HepG2 (cell line): ENCODE data around the gene LRRIQ4. TPM values are rescaled to one million over a fixed set of nuclear protein-coding genes. Genes with fewer than 3 reads are reported as not detected.

Experiments used
- ATAC-seq: fragments of 200-7000 bp; cut with Tn5 transposase; 3 replicates; pipeline ENCODE4 v1.9.1; 2020; ENCODE audit warnings: mild to moderate bottlenecking, moderate library complexity
- BruUV-seq: library from RNA; stranded (reverse); fragments of 400-500 nt; replicated peaks from 2 replicates; lab custom pipeline; 2021; lab: Mats Ljungman, UMichigan
- CTCF ChIA-PET: fragments of 300-600 bp; formaldehyde crosslinking; extraction: SDS; loops from one replicate; lab custom pipeline; 2021; ENCODE audit warnings: low total read pairs, inconsistent platforms, low intra/inter-chr PET ratio; lab: Yijun Ruan, JAX
- POLR2A ChIA-PET: fragments of 350-600 bp; sonication (Branson Sonifier 250); formaldehyde crosslinking; loops from one replicate; lab custom pipeline; 2020; ENCODE audit warnings: antibody characterized with exemption, inconsistent platforms; lab: Yijun Ruan, JAX
- DNase-seq: peaks from one replicate; pipeline ENCODE4 v3.0.0-alpha.2; 2015; ENCODE audit warnings: low spot score
- FAIRE-seq: peaks from 3 replicates; lab custom pipeline; 2011; peaks lifted over from hg19 to GRCh38; lab: Jason Lieb, UNC
- H2AFZ ChIP-seq: one replicate; pipeline ENCODE4 v1.6.1; 2011; ENCODE audit warnings: low read length, inconsistent platforms
- H3K27ac ChIP-seq: fragments of 300-600 bp; 3 replicates; pipeline ENCODE4 v1.8.0; 2011; ENCODE audit warnings: mixed run types, mild to moderate bottlenecking, mixed read lengths, low read length, inconsistent platforms; ENCODE audit not compliant: insufficient read depth; ENCODE audit errors: extremely low read length
- H3K27me3 ChIP-seq, 2 experiments: fragments of 200-600 bp in 1 of 2; 2 replicates in 1 of 2; 3 replicates in 1 of 2; pipeline versions ENCODE4 v1.6.0 to v1.8.0; 2011; ENCODE audit warnings: low read length in 2 of 2, mild to moderate bottlenecking in 2 of 2, moderate library complexity in 2 of 2, inconsistent platforms in 1 of 2; ENCODE audit not compliant: insufficient read depth in 2 of 2, control insufficient read depth in 1 of 2
- H3K36me3 ChIP-seq, 2 experiments: fragments of 200-600 bp in 1 of 2; replicated peaks in 1 of 2; 2 replicates in 1 of 2; 3 replicates in 1 of 2; pipeline versions ENCODE4 v1.5.1 to v1.8.0; 2011; ENCODE audit warnings: low read length in 2 of 2, inconsistent platforms in 1 of 2; ENCODE audit not compliant: insufficient read depth in 2 of 2, control insufficient read depth in 1 of 2
- H3K4me1 ChIP-seq: 2 replicates; pipeline ENCODE4 v1.5.1; 2012; ENCODE audit warnings: low read length, inconsistent platforms; ENCODE audit not compliant: insufficient read depth
- H3K4me2 ChIP-seq: 2 replicates; pipeline ENCODE4 v1.6.0; 2011; ENCODE audit warnings: low read depth, low read length, inconsistent platforms
- H3K4me3 ChIP-seq, 3 experiments: fragments of 200-600 bp in 1 of 3; sonication (generic), shearing (Covaris generic) in 1 of 3; replicated peaks in 1 of 3; 2 replicates each; pipeline ENCODE4 v1.5.1; 2011 to 2016; ENCODE audit warnings: low read length in 3 of 3, inconsistent platforms in 2 of 3, low read depth in 2 of 3, mild to moderate bottlenecking in 2 of 3, control low read depth in 1 of 3, mixed read lengths in 1 of 3; ENCODE audit not compliant: insufficient read depth in 1 of 3
- H3K79me2 ChIP-seq: one replicate; pipeline ENCODE4 v1.6.1; 2011; ENCODE audit warnings: low read length, inconsistent platforms; ENCODE audit not compliant: insufficient read depth
- H3K9ac ChIP-seq: 2 replicates; pipeline ENCODE4 v1.6.0; 2011; ENCODE audit warnings: mild to moderate bottlenecking, low read depth, low read length, inconsistent platforms; ENCODE audit not compliant: insufficient read depth
- H3K9me3 ChIP-seq: 2 replicates; pipeline ENCODE4 v1.5.1; 2012; ENCODE audit warnings: mild to moderate bottlenecking, low read length
- H4K20me1 ChIP-seq: 2 replicates; pipeline ENCODE4 v1.6.0; 2011; ENCODE audit warnings: inconsistent platforms, mild to moderate bottlenecking, low read length, moderate library complexity; ENCODE audit not compliant: insufficient read depth
- ELF1 ChIP-seq: sonication (generic); formaldehyde crosslinking; IDR thresholded peaks from 2 replicates; pipeline ENCODE4 v1.4.0; 2020; ENCODE audit warnings: missing genetic modification reagents
- ETV5 ChIP-seq: IDR thresholded peaks from 2 replicates; pipeline ENCODE4 v1.6.1; 2018; ENCODE audit warnings: missing biosample characterization, missing genetic modification reagents, inconsistent platforms, borderline replicate concordance
- KDM5B ChIP-seq: sonication (generic); formaldehyde crosslinking; IDR thresholded peaks from 2 replicates; pipeline ENCODE4 v1.4.0; 2020; ENCODE audit warnings: missing genetic modification reagents, mild to moderate bottlenecking, borderline replicate concordance
- MAX ChIP-seq: IDR thresholded peaks from 2 replicates; pipeline ENCODE4 v1.6.1; 2012; ENCODE audit warnings: inconsistent platforms
- NFRKB ChIP-seq: fragments of 450-650 bp; IDR thresholded peaks from 2 replicates; pipeline ENCODE4 v1.6.1; 2017
- PRMT3 ChIP-seq: sonication (generic); formaldehyde crosslinking; IDR thresholded peaks from 2 replicates; pipeline ENCODE4 v1.8.1; 2022; ENCODE audit warnings: low read depth, mild to moderate bottlenecking, moderate library complexity, missing genetic modification reagents, borderline replicate concordance
- RBM22 ChIP-seq: fragments of 200-400 bp; formaldehyde crosslinking; optimal IDR thresholded peaks from 2 replicates; pipeline ENCODE3; 2017; ENCODE audit warnings: mild to moderate bottlenecking, low read length, moderate library complexity
- SRSF9 ChIP-seq: fragments of 200-400 bp; formaldehyde crosslinking; IDR thresholded peaks from 2 replicates; pipeline ENCODE4 v1.6.1; 2018; ENCODE audit warnings: borderline replicate concordance, mild to moderate bottlenecking, low read depth, low read length; ENCODE audit not compliant: insufficient read depth, poor library complexity, severe bottlenecking
- THAP7 ChIP-seq: sonication (generic); formaldehyde crosslinking; IDR thresholded peaks from 2 replicates; pipeline ENCODE4 v1.8.1; 2023; ENCODE audit warnings: mild to moderate bottlenecking, missing genetic modification reagents
- THAP9 ChIP-seq: sonication (generic); formaldehyde crosslinking; IDR thresholded peaks from 2 replicates; pipeline ENCODE4; 2020; ENCODE audit warnings: missing genetic modification reagents, mild to moderate bottlenecking, borderline replicate concordance
- TOPORS ChIP-seq: sonication (generic); formaldehyde crosslinking; IDR thresholded peaks from 2 replicates; pipeline ENCODE4 v1.8.0; 2023; ENCODE audit warnings: mild to moderate bottlenecking, missing genetic modification reagents
- ZNF350 ChIP-seq: sonication (generic); formaldehyde crosslinking; IDR thresholded peaks from 2 replicates; pipeline ENCODE4 v1.4.0; 2020; ENCODE audit warnings: mild to moderate bottlenecking, low read depth, missing genetic modification reagents, borderline replicate concordance
- ZNF605 ChIP-seq: sonication (generic); formaldehyde crosslinking; IDR thresholded peaks from 2 replicates; pipeline ENCODE4 v1.8.0; 2022; ENCODE audit warnings: mild to moderate bottlenecking, missing genetic modification reagents
- ZNF790 ChIP-seq: sonication (generic); formaldehyde crosslinking; IDR thresholded peaks from 2 replicates; pipeline ENCODE4 v1.8.0; 2022; ENCODE audit warnings: missing genetic modification reagents, mild to moderate bottlenecking, borderline replicate concordance
- WGBS: methylation state at CpG from one replicate; pipeline ENCODE4 v1.1.6; 2017; ENCODE audit warnings: low lambda C conversion rate; 5-methylcytosine and 5-hydroxymethylcytosine counted together
- in situ Hi-C: cut with HindIII; loops from 2 replicates; pipeline ENCODE4 v1.10.0; 2017; ENCODE audit warnings: low pct_unique_long_range_greater_than_20kb; ENCODE audit not compliant: extremely low pct_ligation_motif_present
- intact Hi-C: fragments of 100-400 bp; cut with micrococcal nuclease; formaldehyde crosslinking; loops from one replicate; pipeline ENCODE4 v1.10.0; 2022; ENCODE audit not compliant: unreplicated experiment
- polyA plus RNA-seq, 8 experiments: library from polyadenylated mRNA; depleted of rRNA in 3 of 8; stranded (reverse) in 7 of 8; unstranded in 1 of 8; fragments of >200 nt; fragmentation: Illumina TruSeq in 4 of 8; extraction: Trizol in 4 of 8; gene quantifications; 2 replicates each; pipeline versions ENCODE4 v1.2.1 to v1.2.3, GENCODE V29; 2011 to 2016; ENCODE audit warnings: low read depth in 4 of 8, missing spikeins in 1 of 8, mixed read lengths in 1 of 8; ENCODE audit not compliant: insufficient read depth in 1 of 8
- total RNA-seq, 5 experiments: library from RNA; depleted of rRNA; stranded (reverse); fragments of >200 nt; fragmentation: Illumina TruSeq; extraction: Trizol; gene quantifications; 2 replicates each; pipeline ENCODE4 v1.2.3, GENCODE V29; 2016; ENCODE audit warnings: low read depth in 1 of 5
- TF ChIP-seq, protein P1 (sequence below): sonication (generic); formaldehyde crosslinking; conservative IDR thresholded peaks from 2 replicates; pipeline ENCODE4 v1.8.1; 2023; ENCODE audit warnings: missing genetic modification reagents

LRRIQ4 gene
- total and polyA plus RNA-seq, 2 of the 13 experiments (the other 11 are each of a cell fraction or from before 2014, with no cell fraction given): not detected

DNA sequence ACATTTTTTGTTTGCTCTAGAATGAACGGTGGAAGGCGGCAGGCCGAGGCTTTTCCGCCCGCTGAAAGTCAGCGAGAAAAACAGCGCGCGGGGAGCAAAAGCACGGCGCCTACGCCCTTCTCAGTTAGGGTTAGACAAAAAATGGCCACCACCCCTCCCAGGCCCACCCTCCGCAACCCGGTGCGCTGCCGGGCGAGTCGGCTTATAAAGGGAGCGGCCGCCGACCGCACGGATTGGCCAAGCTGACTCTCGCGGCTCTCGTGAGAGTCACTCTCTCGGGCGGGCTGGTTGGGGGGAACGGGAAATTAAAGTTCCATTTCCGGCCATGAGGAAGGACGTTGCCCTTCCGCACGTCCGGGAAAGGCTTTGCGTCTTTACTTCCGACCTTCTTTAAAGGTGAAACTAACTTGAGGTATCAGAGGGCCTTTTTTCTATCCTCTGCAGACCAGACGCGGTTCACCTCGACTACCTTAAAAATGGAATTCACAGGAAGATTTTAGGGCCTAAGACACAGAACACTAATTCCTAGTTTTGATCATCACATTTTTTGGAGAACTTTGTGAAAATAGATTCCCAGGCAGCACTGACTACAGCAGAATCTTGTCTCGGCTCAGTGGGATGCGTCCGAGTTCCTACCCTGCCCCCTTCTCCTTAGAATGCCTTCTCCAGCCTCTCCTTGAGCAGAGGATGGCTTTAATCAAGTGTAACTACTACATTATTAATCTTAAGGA, 47.6 kb upstream of the LRRIQ4 start, which contains the start of gene TERC:
Gene TERC (minus strand): TSS at position 179 of the 731 bp plus-strand sequence.
- ChIA-PET POLR2A (interaction anchor here (1.2 to 2.8 kb wide), 2 partner anchors 8 to 201 kb away, joined by 4 to 29 read pairs; partner anchors contain the start of genes MYNN and SEC62), CTCF (no interaction called here)
- WGBS: 63% methylated on average over 41 of the region's 42 CpGs
- no peaks in the 10 kb centered on the region for H3K36me3 ChIP-seq
- H3K4me2 ChIP-seq: peak within 1 kb of the TSS; percentile 66
- intact Hi-C loops (loop anchor here (5.0 to 10.0 kb wide), 3 partner anchors 97 to 260 kb away; partner anchors contain the start of gene MECOM), in situ Hi-C loops (no loop called here)
- H3K27ac ChIP-seq: peak within 1 kb of the TSS; percentile 79
- H3K9ac ChIP-seq: peak within 1 kb of the TSS; percentile 83
- DNase-seq (peak; percentile 79), ATAC-seq (peak; percentile 85), FAIRE-seq (no peak)
- H4K20me1 ChIP-seq: no peaks in the 10 kb centered on the region
- H3K79me2 ChIP-seq: no peaks in the 10 kb centered on the region
- 0 out of 5 replicates have a peak, but pooled peaks cover 0 to 4% of the 10 kb centered on the region in 2 experiments for H3K27me3 ChIP-seq
- H3K4me1 ChIP-seq: no peaks in the 10 kb centered on the region; the same call in 1 of the 2 replicates
- no TSS peak for BruUV-seq
- H3K4me3 ChIP-seq: peak within 1 kb of the TSS; percentile 62 to 80 (median 72)
- no peak within 1 kb of the TSS for H2AFZ ChIP-seq
- no peaks in the 10 kb centered on the region for H3K9me3 ChIP-seq
- TF ChIP-seq ZNF350 (CRISPR knock-in tag): 0 out of 2 replicates have a peak, but pooled peaks have one; percentile 29
- TF ChIP-seq, protein P1, sequence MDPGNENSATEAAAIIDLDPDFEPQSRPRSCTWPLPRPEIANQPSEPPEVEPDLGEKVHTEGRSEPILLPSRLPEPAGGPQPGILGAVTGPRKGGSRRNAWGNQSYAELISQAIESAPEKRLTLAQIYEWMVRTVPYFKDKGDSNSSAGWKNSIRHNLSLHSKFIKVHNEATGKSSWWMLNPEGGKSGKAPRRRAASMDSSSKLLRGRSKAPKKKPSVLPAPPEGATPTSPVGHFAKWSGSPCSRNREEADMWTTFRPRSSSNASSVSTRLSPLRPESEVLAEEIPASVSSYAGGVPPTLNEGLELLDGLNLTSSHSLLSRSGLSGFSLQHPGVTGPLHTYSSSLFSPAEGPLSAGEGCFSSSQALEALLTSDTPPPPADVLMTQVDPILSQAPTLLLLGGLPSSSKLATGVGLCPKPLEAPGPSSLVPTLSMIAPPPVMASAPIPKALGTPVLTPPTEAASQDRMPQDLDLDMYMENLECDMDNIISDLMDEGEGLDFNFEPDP (CRISPR knock-in tag): no peak
- peak; percentile 85 for TF ChIP-seq ELF1 (CRISPR knock-in tag)
- 0 out of 2 replicates have a peak, but pooled peaks have one; percentile 0 for TF ChIP-seq KDM5B (CRISPR knock-in tag)
- TF ChIP-seq TOPORS (CRISPR knock-in tag): no peak
- no peak for TF ChIP-seq PRMT3 (CRISPR knock-in tag)
- no peak for TF ChIP-seq RBM22
- no peak for TF ChIP-seq NFRKB
- 0 out of 2 replicates have a peak, but pooled peaks have one; percentile 7 for TF ChIP-seq THAP9
- TF ChIP-seq ZNF605 (CRISPR knock-in tag): peak; percentile 36; the same call in 1 of the 2 replicates
- TF ChIP-seq THAP7 (CRISPR knock-in tag): peak; percentile 99
- TF ChIP-seq MAX: peak; percentile 39; the same call in 1 of the 2 replicates
- peak; percentile 60; the same call in 1 of the 2 replicates for TF ChIP-seq ETV5 (CRISPR knock-in tag)
- TF ChIP-seq ZNF790 (CRISPR knock-in tag): no peak
- TF ChIP-seq SRSF9: no peak
